Glutamatergic neuron (in vitro differentiated cells): Measurements from ENCODE around the gene MLLT11. TPM values are rescaled to one million over a fixed set of nuclear protein-coding genes. Genes with fewer than 3 reads are reported as not detected.

Experiments
- DNase-seq: peaks from one replicate; pipeline ENCODE4 v3.0.0; 2022
- H3K27ac Mint-ChIP-seq: one replicate; pipeline ENCODE4 v1.8.0; 2020; ENCODE audit warnings: mild to moderate bottlenecking, mixed read lengths, inconsistent platforms; ENCODE audit not compliant: unreplicated experiment
- H3K27me3 Mint-ChIP-seq: one replicate; pipeline ENCODE4 v1.8.0; 2020; ENCODE audit warnings: mild to moderate bottlenecking, moderate library complexity, mixed read lengths, inconsistent platforms; ENCODE audit not compliant: unreplicated experiment
- H3K36me3 Mint-ChIP-seq: one replicate; pipeline ENCODE4 v1.8.0; 2020; ENCODE audit warnings: mild to moderate bottlenecking, mixed read lengths, inconsistent platforms; ENCODE audit not compliant: unreplicated experiment
- H3K4me1 Mint-ChIP-seq: one replicate; pipeline ENCODE4 v1.8.0; 2020; ENCODE audit warnings: mild to moderate bottlenecking, low read depth, mixed read lengths, inconsistent platforms; ENCODE audit not compliant: unreplicated experiment
- H3K4me3 Mint-ChIP-seq: one replicate; pipeline ENCODE4 v1.8.0; 2020; ENCODE audit warnings: mild to moderate bottlenecking, mixed read lengths, inconsistent platforms; ENCODE audit not compliant: unreplicated experiment
- H3K9me3 Mint-ChIP-seq: one replicate; pipeline ENCODE4 v1.8.0; 2020; ENCODE audit warnings: mild to moderate bottlenecking, moderate library complexity, mixed read lengths, inconsistent platforms; ENCODE audit not compliant: unreplicated experiment
- CTCF ChIP-seq: fragments of 200-600 bp; sonication (generic); IDR thresholded peaks from one replicate; pipeline ENCODE4 v1.5.0; 2021; ENCODE audit not compliant: partially characterized antibody, unreplicated experiment
- total RNA-seq: library from RNA; stranded (reverse); fragmentation: NEBNext Ultra II Directional; extraction: Animal tissue kit (Norgen Biotek cat#: 25700); gene quantifications from one replicate; pipeline ENCODE4 v1.2.1, GENCODE V29; 2021; ENCODE audit not compliant: unreplicated experiment

Gene MLLT11
- total RNA-seq, 1 donor from 2014 or later: 504 TPM

DNA sequence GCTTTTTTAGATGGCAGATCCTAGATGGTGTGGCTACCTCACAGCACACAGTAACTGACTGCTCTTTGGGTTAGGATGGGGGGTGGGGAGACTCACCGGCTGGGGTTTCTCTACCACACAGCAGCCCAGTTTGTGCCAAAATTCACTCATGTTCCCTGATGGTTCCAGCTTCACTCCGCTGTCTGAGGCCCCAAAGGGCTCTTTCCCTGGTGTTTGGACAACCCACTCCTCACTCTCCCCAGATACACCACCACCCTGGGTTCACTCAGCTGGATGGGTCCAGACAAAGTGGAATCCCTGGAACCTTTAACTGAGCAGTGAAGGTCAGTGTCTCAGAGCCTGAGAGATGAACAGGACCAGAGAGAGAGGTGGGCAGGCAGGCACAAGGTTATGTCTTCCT, 4.6 kb upstream of the MLLT11 start:
- no peak for DNase-seq
- H3K27me3 Mint-ChIP-seq: peaks cover 24% of the 10 kb centered on the region
- peaks cover 4% of the 10 kb centered on the region for H3K36me3 Mint-ChIP-seq
- H3K4me3 Mint-ChIP-seq: peak overlapping the region; percentile 20
- no peak for TF ChIP-seq CTCF
- no peak overlapping the region for H3K27ac Mint-ChIP-seq
- H3K9me3 Mint-ChIP-seq: peaks cover 27% of the 10 kb centered on the region
- peaks cover 16% of the 10 kb centered on the region for H3K4me1 Mint-ChIP-seq

GRCh38 chr1:151056149-151056548, 4.0 kb upstream of the MLLT11 start:
- H3K27me3 Mint-ChIP-seq: peaks cover 30% of the 10 kb centered on the region
- no peak for DNase-seq
- no peak for TF ChIP-seq CTCF
- peak overlapping the region; percentile 93 for H3K4me3 Mint-ChIP-seq
- H3K36me3 Mint-ChIP-seq: peaks cover 4% of the 10 kb centered on the region
- peaks cover 16% of the 10 kb centered on the region for H3K4me1 Mint-ChIP-seq
- H3K27ac Mint-ChIP-seq: no peak overlapping the region
- H3K9me3 Mint-ChIP-seq: peaks cover 33% of the 10 kb centered on the region

- DNase-seq: peak; percentile 40
- Mint-ChIP-seq H3K27me3 (peaks cover 36% of the 10 kb centered on the region), H3K4me1 (peaks cover 19% of the 10 kb centered on the region)
Measured at GRCh38 chr1:151058692-151059091, 1.5 kb upstream of the MLLT11 start.

DNA sequence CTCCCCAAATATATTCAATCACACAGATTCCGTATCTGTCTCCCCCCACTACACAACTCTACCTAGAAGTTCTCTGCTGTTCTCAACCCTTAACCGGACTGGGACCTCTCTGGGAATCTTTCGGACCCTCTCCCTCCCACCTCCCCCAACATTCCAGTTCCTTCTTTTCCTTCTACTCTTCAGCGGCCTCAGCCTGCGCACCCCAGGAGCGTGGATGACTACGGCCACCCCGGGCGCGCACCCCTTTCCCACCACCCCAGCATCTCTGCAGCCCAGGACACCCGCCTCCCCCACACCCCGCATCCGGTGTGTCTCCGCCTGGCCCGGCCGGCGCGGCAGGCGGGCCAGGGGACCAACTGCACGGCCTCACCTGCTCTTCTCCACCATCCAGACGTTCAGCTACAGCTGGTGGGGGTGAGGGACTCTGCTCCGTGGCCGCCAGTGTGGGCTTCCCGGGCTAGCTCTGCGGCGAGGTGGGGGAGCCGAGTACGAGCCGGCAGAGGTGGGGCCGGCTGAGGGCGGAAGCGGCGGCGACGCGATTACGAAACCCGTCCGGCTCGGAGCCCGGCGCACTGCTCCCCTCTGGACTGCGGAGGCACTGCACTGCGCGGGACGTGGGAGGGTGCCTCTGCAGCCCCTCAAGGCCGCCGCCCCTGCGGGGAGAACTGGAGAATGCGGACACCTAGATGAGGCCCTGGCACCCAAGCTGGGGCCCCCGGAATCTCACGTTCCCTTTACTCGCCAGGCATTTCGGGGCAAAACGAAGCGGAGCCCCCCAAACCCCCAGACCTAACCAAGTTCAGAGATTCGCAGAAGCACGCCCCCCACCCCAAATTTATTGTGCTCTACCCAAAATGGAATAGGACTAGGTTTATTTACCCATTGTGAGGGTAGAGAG, 839 bp upstream of the MLLT11 start, which contains the start of gene CDC42SE1:
CDC42SE1 (minus strand) TSS at position 514 of the 898 bp plus-strand sequence. CDS start 3,892 bp downstream, outside the sequence.
- H3K4me3 Mint-ChIP-seq: peak within 1 kb of the TSS; percentile 93
- peak; percentile 73 for TF ChIP-seq CTCF
- H3K27ac Mint-ChIP-seq: peak within 1 kb of the TSS; percentile 98
- H3K4me1 Mint-ChIP-seq: peaks cover 21% of the 10 kb centered on the region
- H3K27me3 Mint-ChIP-seq: peaks cover 36% of the 10 kb centered on the region
- peak; percentile 91 for DNase-seq
- H3K9me3 Mint-ChIP-seq: peaks cover 52% of the 10 kb centered on the region
- H3K36me3 Mint-ChIP-seq: peaks cover 22% of the 10 kb centered on the region

More at GRCh38 chr1:151058692-151059091, 1.5 kb upstream of the MLLT11 start:
- H3K36me3 Mint-ChIP-seq: peaks cover 19% of the 10 kb centered on the region
- no peak for TF ChIP-seq CTCF
- H3K9me3 Mint-ChIP-seq: peaks cover 52% of the 10 kb centered on the region
- H3K4me3 Mint-ChIP-seq: peak overlapping the region; percentile 93
- peak overlapping the region; percentile 98 for H3K27ac Mint-ChIP-seq
